ENCODE data around the gene GIMAP7. TPM values are rescaled to one million over a fixed set of nuclear protein-coding genes. Genes with fewer than 3 reads are reported as not detected.

The GIMAP7 gene
- total RNA-seq, 1 experiment from 2014 or later, result not detected

DNA sequence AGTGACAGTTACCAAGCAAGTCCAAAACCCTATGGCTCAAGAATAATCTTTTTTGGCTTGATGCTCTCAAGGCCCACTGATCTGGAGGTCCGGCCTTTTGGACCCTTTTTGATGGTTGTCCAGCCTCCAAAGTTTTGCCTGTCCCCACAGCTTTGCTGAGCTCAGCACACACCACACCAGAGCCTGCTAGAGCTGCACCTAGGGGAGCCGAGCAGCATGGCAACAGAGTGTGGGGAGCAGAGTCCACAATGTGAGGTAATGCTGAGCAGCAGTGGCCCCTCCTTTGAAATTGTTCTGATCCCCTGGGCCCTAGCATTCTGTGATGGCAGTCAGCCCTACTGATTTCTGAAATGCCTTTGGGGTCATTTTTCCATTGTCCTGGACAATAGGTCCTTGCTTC is 9.3 kb downstream of the GIMAP7 start:
- Histone ChIP-seq H3K27me3 (ENCODE audit: control insufficient read depth, insufficient read depth, low read length) (no peaks in the 10 kb centered on the region), H3K36me3 (replicated peaks; ENCODE audit: control insufficient read depth, insufficient read depth, low read length) (no peaks in the 10 kb centered on the region), H3K4me3 (ENCODE audit: insufficient read depth, low read depth, low read length) (no peak overlapping the region)
- DNase-seq, result peak; percentile 25

DNA sequence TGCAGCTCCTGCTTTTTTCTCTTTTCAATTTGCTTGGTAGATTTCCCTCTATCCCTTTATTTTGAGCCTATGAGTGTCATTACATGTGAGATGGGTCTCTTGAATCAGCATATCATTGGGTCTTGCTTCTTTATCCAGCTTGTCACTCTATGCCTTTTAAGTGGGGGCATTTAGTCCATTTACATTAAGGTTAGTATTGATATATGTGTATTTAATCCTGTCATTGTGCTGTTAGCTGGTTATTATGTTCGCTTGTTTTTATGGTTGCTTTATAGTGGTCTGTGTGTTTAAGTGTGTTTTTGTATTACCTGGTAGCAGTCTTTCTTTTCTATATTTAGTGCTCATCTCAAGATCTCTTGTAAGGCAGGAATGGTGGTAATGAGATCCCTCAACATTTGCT is 17.0 kb downstream of the GIMAP7 start:
- no peak for DNase-seq
- no peaks in the 10 kb centered on the region for H3K36me3 ChIP-seq (replicated peaks; ENCODE audit: control insufficient read depth, insufficient read depth, low read length)
- H3K4me3 ChIP-seq (ENCODE audit: insufficient read depth, low read depth, low read length), result no peak overlapping the region
- H3K27me3 ChIP-seq (ENCODE audit: control insufficient read depth, insufficient read depth, low read length), result no peaks in the 10 kb centered on the region

DNA sequence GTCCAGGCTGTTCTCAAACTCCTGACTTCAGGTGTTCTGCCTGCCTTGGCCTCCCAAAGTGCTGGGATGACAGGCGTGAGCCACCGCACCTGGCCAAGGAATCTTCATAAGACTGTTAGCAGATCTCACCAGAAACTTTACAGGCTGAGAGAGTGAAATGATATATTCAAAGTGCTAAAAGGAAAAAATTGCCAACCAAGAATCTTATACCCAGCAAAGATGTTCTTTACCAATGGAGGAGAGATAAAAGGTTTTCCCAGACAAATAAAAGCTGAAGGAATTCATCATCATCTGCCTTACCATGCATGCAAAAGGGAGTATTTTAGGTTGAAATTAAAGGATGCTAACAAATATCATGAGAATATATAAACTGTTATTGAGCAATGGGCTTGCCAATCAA is 23.6 kb downstream of the GIMAP7 start:
- no peaks in the 10 kb centered on the region for H3K27me3 ChIP-seq (ENCODE audit: control insufficient read depth, insufficient read depth, low read length)
- H3K4me3 ChIP-seq (ENCODE audit: insufficient read depth, low read depth, low read length), result no peak overlapping the region
- no peak for DNase-seq
- H3K36me3 ChIP-seq (replicated peaks; ENCODE audit: control insufficient read depth, insufficient read depth, low read length), result no peaks in the 10 kb centered on the region

DNA sequence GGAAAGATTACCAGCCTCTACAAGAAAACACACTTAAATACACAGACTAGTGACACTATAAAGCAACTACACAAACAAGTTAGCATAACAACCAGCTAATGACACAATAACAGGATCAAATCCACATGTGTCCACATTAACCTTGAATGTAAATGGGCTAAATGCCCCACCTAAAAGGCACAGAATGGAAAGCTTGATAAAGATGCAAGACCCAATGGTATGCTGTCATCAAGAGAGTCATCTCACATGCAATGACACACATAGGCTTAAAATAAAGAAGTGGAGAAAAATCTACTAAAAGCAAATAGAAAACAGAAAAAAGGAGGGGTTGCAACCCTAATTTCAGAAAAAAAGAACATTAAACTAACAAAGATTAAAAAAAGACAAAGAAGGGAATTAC is 38.5 kb downstream of the GIMAP7 start:
- Histone ChIP-seq H3K4me3 (ENCODE audit: insufficient read depth, low read depth, low read length) (no peak overlapping the region), H3K27me3 (ENCODE audit: control insufficient read depth, insufficient read depth, low read length) (no peaks in the 10 kb centered on the region), H3K36me3 (replicated peaks; ENCODE audit: control insufficient read depth, insufficient read depth, low read length) (no peaks in the 10 kb centered on the region)
- DNase-seq, result no peak

DNA sequence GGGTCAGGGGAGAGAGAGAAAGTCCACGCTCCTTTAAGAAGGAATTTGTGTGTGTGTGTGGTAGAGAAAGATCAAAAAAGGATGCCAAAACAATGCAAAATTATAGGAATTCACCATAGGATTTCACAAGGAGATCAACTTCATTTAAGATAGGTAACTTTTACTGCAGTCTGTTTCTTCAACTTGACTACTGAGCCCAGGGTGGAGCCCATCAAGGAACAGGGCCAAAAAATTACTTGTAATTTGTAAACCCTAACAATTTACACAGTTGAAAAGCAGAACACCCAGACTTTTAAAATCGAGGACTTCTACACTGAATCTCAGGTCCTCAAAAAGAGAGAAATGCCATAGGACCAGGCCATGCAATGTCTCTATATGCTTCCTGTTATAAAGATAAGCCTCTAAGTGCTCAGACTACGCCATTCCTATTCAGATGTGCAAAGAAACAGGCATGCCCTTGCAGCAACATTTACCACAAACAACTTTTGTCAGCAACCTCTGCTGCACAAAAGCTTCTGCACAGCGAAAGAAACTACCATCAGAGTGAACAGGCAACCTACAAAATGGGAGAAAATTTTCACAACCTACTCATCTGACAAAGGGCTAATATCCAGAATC is 42.0 kb downstream of the GIMAP7 start:
- H3K36me3 ChIP-seq (replicated peaks; ENCODE audit: control insufficient read depth, insufficient read depth, low read length), result no peaks in the 10 kb centered on the region
- H3K4me3 ChIP-seq (ENCODE audit: insufficient read depth, low read depth, low read length), result no peak overlapping the region
- no peak for DNase-seq
- H3K27me3 ChIP-seq (ENCODE audit: control insufficient read depth, insufficient read depth, low read length), result no peaks in the 10 kb centered on the region

DNA sequence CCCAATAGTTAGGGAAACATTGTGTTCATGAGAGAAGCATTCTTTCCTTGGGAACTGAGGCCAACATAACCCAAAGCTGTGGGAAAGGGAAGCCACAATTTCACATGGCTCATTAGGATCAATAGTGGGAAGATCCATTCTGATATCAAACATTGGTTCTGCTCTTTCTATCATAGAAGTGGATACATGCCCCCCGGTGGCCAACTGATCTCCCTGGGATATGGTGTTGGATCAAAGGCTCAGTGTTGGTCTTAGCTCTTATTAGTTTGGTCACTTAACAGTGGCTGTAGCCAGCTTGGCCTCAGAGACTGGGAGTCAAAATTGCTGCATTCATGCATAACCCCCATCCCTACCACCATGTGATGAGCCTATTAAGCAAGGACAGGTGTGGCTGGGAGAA is 45.8 kb downstream of the GIMAP7 start:
- DNase-seq, result no peak
- no peak overlapping the region for H3K4me3 ChIP-seq (ENCODE audit: insufficient read depth, low read depth, low read length)
- no peaks in the 10 kb centered on the region for H3K36me3 ChIP-seq (replicated peaks; ENCODE audit: control insufficient read depth, insufficient read depth, low read length)
- H3K27me3 ChIP-seq (ENCODE audit: control insufficient read depth, insufficient read depth, low read length), result no peaks in the 10 kb centered on the region

DNA sequence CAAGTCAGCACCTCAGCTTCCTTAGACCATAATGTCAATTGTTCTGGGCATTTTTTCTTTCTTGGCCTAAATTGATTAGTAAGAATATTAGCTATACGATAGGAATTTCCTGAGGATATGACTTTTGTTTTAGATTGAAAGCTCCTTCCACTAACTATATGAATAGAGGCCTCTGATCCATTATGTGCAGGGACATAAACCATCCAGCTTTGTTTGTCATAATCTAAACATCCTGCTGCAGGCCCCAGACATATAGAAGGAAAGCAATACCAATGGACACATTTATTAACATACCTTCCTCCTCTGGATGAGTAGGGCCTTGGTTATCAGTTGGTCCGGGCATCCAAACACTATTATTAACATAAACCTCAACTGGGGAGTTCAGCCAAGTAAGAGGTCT is 48.2 kb downstream of the GIMAP7 start:
- DNase-seq, result no peak
- no peaks in the 10 kb centered on the region for H3K27me3 ChIP-seq (ENCODE audit: control insufficient read depth, insufficient read depth, low read length)
- no peak overlapping the region for H3K4me3 ChIP-seq (ENCODE audit: insufficient read depth, low read depth, low read length)
- no peaks in the 10 kb centered on the region for H3K36me3 ChIP-seq (replicated peaks; ENCODE audit: control insufficient read depth, insufficient read depth, low read length)

DNA sequence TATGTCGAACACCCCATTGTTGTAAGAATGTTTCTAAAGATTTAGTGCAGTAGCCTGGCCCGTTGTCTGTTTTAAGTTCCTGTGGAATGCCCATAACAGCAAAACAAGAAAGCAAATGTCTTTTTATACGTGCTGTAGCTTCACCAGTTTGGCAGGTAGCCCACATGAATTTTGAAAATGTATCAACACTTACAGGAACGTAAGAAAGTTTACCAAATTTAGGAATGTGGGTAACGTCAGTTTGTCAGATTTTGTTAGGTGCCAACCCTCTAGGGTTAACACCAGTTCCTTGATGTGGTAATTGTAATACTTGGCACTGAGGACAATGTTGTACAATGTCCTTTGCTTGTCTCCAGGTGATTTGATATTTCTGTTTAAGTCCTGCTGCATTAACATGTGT is 49.3 kb downstream of the GIMAP7 start:
- DNase-seq, result no peak

DNA sequence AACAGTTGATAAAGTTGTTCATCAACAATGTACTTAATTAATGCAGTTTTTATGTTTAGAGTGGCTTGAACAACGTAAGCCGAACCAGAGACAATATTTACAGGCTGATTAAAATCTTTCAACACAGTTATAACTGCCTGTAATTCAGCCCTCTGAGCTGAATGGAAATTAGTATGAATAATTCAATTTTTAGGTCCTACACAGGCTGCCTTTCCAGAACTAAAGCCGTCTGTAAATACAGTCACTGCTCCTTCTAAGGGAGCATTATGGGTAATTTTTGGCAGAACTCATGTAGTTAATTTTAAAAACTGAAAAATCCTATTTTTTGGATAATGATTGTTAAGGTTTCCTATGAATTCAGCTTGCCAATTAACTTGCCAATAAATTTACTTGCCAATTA is 49.9 kb downstream of the GIMAP7 start:
- no peaks in the 10 kb centered on the region for H3K27me3 ChIP-seq (ENCODE audit: control insufficient read depth, insufficient read depth, low read length)

More for the DNA sequence above, 49.3 kb downstream of the GIMAP7 start:
- Histone ChIP-seq H3K27me3 (ENCODE audit: control insufficient read depth, insufficient read depth, low read length) (no peaks in the 10 kb centered on the region), H3K4me3 (ENCODE audit: insufficient read depth, low read depth, low read length) (no peak overlapping the region), H3K36me3 (replicated peaks; ENCODE audit: control insufficient read depth, insufficient read depth, low read length) (no peaks in the 10 kb centered on the region)

DNA sequence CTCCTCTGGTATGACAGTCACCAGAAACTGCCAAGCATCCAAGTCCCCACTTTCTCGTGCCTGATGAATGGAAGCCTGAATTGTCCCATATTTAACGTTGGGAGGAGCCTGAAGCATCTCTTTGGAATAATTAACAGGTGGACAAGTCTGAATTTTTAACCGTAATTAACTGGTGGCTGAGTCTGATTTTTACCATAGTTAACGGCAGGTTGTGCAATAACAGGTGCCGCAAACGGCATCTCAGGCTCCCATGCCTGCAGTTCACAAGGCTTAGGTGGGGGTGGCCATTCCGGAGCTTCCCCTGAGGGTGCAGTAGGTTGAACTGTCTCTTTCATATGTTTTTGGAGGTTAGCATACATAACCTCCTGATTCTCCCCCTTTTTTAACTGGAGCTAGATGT is 50.6 kb downstream of the GIMAP7 start:
- DNase-seq, result no peak
- Histone ChIP-seq H3K4me3 (ENCODE audit: insufficient read depth, low read depth, low read length) (no peak overlapping the region), H3K36me3 (replicated peaks; ENCODE audit: control insufficient read depth, insufficient read depth, low read length) (no peaks in the 10 kb centered on the region), H3K27me3 (ENCODE audit: control insufficient read depth, insufficient read depth, low read length) (no peaks in the 10 kb centered on the region)

More for the DNA sequence above, 49.9 kb downstream of the GIMAP7 start:
- no peak overlapping the region for H3K4me3 ChIP-seq (ENCODE audit: insufficient read depth, low read depth, low read length)
- H3K36me3 ChIP-seq (replicated peaks; ENCODE audit: control insufficient read depth, insufficient read depth, low read length), result no peaks in the 10 kb centered on the region
- no peak for DNase-seq

DNA sequence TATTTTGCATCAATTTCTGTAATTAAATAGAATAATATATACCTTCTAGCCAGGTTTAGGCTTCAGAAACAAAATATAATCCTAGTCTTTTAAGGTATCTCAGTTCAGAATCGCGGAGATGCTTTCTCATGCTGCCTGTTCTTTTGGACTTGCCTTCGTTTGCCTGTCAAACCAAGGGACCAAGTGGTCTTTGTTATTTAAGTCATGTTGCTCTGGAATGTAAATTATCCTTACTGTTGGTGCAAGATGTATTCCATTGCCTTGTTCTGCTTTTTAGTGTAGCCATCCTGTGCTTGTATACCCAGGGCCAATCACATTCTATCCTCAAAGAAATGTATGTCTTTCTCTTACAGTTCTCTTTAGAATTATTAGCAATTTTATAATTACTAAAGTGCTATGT is 51.5 kb downstream of the GIMAP7 start:
- peak; percentile 13 for DNase-seq
- Histone ChIP-seq H3K4me3 (ENCODE audit: insufficient read depth, low read depth, low read length) (no peak overlapping the region), H3K27me3 (ENCODE audit: control insufficient read depth, insufficient read depth, low read length) (no peaks in the 10 kb centered on the region), H3K36me3 (replicated peaks; ENCODE audit: control insufficient read depth, insufficient read depth, low read length) (no peaks in the 10 kb centered on the region)

DNA sequence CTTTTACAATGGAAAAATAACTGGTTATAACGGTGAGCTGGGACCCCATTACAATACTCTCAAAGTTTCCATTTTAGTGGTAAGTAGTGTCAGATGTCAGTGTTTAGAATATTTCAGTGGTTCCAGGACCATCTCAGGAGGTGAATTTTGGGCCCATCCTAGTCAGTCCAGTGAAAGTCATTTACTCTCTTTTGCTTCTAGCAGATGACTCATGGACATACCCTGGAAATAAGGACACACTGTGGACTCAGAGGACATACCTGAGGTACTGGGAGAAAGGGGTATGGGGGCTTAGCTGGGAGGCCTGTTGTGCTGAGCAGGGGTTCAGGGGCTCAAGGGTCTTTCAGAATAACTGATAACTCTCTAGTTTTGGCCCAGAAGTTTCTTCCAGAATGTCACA is 51.9 kb downstream of the GIMAP7 start:
- Histone ChIP-seq H3K4me3 (ENCODE audit: insufficient read depth, low read depth, low read length) (no peak overlapping the region), H3K27me3 (ENCODE audit: control insufficient read depth, insufficient read depth, low read length) (no peaks in the 10 kb centered on the region), H3K36me3 (replicated peaks; ENCODE audit: control insufficient read depth, insufficient read depth, low read length) (no peaks in the 10 kb centered on the region)
- no peak for DNase-seq

DNA sequence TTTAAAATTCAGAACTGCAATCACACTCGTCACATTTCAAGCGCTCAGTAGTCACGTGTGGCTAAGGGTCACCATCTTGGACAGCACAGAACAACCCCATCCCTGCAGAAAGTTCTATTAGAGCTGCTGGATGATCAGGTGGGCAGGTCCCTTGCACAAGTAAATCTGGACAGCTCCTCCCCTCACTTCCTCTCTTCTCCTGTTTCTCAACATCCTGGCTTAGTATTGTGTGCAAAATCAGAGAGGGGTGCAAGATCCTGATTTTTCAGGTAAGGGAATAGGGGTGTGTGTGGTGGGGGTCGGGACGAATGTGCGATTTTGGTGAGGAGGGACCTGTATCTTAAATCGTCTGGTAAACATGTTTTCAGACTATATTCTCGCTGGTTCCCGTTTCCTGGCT is 52.5 kb downstream of the GIMAP7 start, which contains the start of gene GIMAP4:
TSS of gene GIMAP4 (plus strand) at position 222 of the 400 bp plus-strand sequence. CDS start 2,512 bp downstream, outside the sequence.
- no peaks in the 10 kb centered on the region for H3K27me3 ChIP-seq (ENCODE audit: control insufficient read depth, insufficient read depth, low read length)
- no peaks in the 10 kb centered on the region for H3K36me3 ChIP-seq (replicated peaks; ENCODE audit: control insufficient read depth, insufficient read depth, low read length)
- DNase-seq, result no peak
- no peak within 1 kb of the TSS for H3K4me3 ChIP-seq (ENCODE audit: insufficient read depth, low read depth, low read length)

DNA sequence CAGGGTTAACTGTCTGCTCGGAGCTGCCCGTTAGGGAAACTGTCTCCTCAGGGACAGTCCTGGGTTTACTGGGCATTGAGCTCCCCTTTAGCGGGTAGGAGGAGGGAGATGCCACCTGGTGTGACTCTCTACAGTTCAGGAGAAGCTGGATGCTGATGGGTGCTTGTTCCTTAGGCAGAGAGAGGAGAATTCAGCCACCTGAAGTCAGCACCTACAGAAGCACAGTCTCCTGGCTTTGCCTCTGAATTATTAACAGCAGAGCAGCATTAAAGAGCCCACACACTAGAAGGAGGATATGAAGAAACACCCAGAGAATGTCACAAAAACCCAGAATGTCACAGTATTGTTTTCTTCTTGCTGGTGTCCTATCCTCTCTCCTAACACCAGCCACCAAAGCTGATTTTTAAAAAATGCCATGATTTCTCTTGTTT is 53.2 kb downstream of the GIMAP7 start:
- H3K4me3 ChIP-seq (ENCODE audit: insufficient read depth, low read depth, low read length), result no peak overlapping the region
- H3K27me3 ChIP-seq (ENCODE audit: control insufficient read depth, insufficient read depth, low read length), result no peaks in the 10 kb centered on the region
- no peaks in the 10 kb centered on the region for H3K36me3 ChIP-seq (replicated peaks; ENCODE audit: control insufficient read depth, insufficient read depth, low read length)
- DNase-seq, result no peak

DNA sequence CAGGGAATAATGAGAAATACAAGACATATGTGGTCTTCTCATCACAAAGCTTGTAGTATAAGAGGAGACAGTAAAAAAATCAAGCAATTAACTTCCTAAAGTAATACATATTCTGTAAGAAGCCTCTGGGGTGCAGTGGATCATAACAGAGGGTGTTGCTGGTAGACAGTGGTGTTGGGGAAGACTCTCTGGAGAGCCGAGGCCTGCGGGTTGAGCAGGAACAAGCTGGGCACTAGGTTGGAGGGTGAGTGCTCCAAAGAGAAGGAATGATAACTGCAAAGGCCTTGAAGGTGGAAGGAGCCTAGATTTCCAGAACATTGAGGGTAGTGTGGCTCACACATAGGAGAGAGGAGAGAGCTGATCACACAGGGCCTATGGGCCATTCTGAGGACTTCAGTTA is 54.0 kb downstream of the GIMAP7 start:
- no peak overlapping the region for H3K4me3 ChIP-seq (ENCODE audit: insufficient read depth, low read depth, low read length)
- H3K27me3 ChIP-seq (ENCODE audit: control insufficient read depth, insufficient read depth, low read length), result no peaks in the 10 kb centered on the region
- no peaks in the 10 kb centered on the region for H3K36me3 ChIP-seq (replicated peaks; ENCODE audit: control insufficient read depth, insufficient read depth, low read length)
- no peak for DNase-seq
